Measurements from ENCODE around the gene MAD1L1.

The MAD1L1 gene

DNA sequence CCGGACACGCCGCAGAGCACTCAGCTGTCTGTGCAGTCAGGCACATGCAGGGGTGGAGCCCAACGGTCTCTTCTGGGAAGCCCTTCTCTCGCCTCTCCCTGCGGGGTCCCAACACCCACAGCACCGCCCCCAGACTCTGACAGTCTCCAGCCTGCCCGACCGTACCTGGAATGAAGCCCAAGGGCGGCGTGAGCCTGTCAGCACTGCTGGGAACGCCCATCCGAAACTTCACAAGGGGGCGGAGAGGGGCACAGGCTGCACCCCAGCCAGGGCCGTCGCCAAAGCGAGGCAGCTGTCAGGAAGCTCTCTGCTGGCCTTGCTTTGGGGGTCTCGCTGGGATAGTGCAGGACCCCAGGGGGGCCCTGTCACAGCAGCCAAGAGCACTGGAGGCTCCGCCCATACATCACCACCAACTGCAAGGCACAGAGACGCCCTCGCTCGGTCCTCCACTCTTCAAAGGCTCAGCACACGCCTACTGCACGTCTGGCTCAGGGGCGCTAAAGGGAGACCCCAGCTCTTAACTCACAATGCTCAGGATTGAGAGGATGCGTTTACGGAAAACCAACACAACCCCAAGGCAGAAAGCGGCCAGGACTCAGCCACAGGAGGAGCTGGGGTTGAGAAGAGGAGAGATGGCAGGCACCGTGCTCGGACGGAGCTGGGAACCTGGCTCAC, 30.9 kb downstream of the MAD1L1 start:
- DNase-seq (ENCODE audit: low read depth, low spot score) = no peak

DNA sequence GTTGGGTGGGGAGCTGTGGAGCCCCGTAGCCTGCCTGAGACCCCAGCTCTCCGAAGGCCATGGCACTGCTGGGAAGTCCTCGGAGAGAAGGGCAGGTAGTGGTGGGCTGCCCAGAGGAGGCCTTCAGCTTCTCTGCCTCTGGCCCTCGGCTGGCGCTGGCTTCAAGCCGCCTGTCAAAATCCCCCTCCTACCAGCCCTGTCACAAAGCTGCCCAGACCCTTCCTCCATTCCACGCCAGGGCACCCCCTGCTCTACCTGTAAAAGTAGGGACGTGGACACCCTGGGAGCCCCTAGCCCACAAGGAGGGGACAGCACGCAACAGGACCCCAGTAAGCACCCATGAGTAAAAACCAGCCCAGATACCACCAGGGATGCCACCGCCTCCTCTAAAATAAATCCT, 31.6 kb downstream of the MAD1L1 start:
- DNase-seq (ENCODE audit: low read depth, low spot score) = no peak

DNA sequence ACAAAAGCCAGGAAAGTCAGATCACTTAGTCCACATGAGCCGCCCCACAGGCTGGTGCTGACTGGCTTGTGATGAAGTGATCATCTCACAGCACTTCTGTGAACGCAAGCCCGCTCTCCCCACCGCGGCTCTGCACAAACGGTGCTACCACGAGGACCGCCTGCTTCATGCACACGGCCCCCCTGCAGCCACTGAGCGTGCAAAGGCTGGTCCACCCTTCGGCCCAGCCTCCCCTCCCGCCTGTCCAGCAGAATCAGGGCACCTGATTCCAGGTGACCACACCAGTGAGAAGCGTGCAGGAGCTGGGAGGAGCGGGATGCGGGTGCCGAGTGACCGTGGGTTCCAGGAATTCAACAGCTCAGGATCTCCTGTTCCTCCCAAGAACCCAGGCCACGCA, 32.2 kb downstream of the MAD1L1 start:
- DNase-seq (ENCODE audit: low read depth, low spot score) = no peak

DNA sequence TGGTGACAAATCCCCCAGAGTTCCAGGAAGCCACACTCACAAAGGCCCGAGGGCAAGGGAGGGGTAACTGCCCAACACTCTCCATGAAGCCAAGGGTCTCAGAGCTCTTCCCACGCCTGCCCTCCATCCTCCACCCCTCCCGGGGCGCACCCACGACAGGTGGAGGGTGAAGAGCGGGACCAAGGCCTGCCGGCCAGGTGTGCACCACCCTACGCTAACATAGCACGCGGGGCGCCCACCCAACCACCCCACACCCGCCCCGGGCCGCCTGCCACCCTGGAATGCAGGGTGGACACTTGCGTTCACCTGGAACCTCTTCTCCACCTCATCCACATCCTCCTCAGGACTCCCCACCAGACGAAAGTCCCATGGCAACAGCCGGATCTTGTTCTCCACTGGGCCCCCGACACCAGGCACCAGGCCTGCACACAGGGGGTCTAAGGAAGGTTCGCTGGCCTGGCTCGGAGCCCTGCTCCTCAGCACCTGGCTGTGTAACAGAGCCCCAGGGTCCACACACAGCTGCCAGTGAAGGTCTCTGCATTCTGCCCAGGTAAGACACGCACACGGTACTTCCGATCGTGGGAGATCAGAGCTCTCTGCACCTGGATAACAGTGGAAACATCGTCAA, 32.7 kb downstream of the MAD1L1 start:
- DNase-seq (ENCODE audit: low read depth, low spot score) = no peak

DNA sequence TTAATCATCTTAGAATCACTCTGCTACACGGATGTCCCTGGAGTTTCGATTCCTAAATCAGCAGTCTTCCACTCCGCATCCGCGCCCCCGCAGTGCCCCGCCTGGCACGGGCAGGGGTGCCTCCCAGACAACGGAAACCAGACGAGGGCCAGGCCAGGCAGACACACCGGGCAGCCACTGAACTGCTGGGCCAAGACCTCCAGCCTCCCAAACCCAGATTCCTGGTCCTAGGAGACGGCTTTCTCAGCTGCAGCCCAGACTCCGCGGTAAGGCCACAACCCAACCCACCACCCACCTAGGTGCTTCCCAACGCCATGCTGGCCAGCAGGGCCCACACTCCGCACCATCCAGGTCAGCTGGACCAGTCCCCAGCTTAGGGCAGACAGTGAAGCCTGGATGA, 33.2 kb downstream of the MAD1L1 start:
- DNase-seq (ENCODE audit: low read depth, low spot score) = no peak

DNA sequence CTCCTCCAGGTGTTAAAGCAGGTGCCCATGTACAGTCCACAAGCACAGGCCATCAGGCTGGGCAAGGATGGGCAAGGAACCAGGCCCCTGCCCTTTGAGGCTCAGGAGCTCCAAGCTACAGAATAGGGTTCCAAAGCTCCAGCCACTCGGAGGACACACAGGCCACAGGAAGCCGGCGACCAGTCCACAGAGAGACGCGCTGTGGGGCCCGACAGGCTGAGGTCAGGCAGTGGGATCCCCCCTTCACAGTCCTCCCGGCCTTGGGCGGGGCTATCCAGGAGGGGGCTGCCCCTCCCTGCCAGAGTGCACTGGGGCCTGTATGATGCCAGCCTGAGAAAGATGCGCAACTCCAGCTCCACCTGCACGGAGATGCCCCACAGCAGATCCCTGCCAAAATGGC, 34.0 kb downstream of the MAD1L1 start:
- no peak for DNase-seq (ENCODE audit: low read depth, low spot score)

DNA sequence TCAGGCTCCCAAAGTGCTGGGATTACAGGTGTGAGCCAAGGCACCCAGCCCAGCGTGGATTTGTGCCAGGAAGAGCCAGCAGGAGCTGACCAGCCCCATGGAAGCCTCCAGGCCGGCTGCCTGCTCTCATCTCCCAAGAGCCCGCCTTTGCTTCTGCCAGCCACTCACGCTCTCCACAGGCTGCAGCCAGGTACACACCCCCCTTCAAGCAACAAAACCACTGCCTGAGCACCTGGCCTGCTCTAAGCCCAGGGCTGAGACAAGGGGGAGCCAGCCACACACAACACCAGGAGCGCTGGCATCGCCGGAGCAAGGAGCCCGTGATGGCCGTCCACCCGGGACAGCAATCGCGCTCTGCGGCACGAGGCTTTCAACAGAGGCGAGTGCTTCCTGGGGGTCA, 34.5 kb downstream of the MAD1L1 start:
- DNase-seq (ENCODE audit: low read depth, low spot score) = no peak

DNA sequence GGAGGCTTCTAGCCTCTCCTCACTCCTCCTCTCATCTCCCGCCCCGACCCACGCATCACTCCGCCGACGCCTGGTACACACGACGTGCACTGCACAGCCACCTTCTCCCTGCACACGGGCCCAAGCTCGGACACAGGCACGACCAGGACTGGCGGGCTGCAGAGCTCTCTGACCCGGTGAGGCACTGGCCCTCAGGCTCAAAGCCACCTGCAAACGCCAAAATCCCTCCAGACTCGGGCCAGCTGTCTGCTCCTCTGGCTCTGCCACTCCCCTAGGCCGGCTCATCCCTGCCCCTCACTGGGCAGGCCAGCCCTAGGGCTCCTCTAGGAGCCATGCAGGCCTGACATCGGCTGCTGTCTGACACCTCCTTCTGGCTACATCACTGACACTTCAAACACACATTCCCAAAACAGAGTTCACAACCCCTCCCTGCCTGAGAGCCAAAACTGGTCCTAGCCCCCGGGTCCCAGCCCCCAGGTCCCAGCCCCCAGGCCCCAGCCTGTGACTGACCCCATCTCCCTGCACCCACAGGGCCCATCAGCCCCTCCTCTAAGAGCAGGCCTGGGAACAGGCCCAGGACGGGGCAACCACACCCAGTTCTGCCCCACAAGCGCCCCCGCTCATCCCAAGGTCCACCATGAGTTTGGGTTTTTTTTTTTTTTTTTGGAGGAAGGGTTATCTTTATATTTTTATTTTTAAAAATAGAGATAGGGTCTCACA, 35.1 kb downstream of the MAD1L1 start:
- no peak for DNase-seq (ENCODE audit: low read depth, low spot score)

DNA sequence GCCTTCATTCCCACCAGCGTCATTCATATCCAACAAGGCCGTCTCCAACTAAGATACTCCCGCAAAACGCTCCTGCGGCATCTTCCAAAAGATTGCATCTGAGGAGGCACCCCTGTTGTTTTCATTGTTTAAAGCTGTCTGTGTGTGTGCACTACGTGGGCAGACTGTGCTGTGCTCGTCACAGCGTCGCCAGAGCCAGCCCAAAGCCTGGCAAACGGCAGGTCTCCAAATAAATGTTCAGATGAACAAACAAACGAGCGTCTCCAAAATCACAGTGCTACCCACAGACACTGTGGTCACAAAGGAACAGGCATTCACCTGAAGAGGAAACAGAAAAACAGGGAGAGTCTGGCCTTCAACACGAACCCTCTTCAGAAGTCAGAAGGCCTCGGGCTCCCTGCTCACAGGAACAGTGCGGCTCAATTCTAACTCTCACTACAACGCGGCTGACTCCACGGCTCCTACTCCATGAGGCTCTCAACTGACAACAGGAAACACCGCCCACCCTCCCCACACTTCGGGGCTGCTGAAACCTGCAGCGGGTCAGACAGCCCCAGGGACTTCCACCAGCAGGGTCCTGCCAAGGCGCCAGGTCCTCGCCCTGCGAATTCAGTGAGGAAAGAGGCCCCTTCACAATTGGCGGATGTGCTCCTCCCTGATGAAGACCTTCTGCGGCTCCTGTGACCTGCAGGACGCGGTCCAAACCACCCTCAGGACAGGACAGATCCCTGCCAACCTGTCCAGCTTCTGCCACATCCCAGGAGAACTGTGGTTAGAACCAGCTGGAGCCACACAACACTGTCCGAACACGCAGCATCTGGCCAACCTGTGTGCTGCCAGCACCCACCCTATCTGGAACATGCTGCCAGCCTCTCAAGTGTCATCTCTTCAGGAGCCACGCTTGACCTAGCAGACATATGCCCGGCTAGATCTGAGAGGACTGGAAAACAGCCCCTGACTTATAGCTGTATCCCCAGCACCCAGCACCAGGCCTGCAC, 36.1 kb downstream of the MAD1L1 start:
- no peak for DNase-seq (ENCODE audit: low read depth, low spot score)

DNA sequence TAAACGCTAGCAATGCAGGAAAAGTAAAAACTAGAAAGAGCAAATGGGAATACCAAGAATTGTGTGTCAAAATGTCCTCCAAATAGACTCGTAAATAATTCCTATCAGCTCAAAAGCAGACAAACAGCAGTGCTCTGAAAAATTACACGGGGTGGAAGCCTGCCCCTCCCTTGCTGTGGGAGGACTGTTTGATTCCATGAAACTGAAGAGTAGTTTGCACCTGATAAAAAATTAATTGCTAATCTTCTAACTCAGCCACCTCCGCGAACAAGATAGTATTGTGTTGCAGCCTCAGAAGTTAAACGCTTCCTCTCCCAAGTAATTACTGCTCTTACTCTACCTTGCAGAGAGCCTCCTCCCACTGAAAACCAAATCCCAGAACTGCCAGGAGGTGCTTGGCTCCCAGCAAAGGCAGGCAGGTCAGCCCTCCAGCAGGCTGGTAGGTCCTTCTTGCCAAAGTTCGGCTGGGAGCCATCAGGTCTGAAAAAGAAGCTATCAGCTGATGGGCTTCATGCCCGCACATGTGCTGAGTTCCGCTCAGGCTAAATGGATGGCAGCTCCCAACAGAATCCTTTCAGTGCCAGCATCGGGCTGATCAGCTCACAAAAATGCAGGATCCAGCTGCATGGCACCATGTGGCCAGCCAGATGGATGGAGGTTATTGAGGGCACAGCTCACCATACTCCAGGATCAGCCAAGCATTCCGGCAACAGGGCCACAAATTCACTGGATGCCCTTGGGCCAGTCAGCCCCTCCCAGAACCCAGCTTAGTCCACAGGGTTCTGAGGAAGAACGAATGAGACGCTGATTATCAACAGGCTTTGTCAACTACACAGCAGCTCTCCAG, 37.1 kb downstream of the MAD1L1 start:
- DNase-seq (ENCODE audit: low read depth, low spot score) = no peak

DNA sequence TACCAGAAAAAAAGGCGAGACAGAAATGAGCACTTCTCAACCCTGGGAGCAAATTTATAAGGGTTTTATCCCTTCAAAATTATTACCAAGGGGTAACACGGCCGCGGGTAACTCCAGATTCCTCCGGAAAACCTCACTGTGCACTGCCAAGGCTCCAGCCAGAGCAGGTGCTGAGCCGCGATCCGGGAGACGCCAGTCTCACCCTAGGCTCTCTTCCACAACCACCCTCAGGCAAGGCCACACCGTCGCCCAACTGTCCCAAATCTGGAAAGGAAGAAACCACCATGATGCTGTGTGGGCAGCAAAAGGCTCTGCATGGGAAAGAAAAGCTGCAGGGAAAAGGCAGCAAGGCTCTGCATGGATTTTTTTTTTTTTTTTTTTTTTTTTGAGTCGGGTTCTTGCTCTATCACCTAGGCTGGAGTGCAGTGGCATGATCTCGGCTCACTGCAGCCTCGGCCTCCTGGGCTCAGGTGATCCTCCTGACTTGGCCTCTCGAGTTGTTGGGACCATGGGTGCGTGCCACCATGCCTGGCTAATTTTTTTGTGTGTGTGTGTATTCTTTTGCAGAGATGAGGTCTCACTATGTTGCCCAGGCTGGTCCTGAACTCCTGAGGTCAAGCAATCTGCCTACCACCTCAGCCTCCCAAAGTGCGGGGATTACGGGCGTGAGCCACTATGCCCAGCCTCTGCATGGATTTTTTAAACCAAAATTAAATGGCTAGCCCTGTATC, 39.0 kb downstream of the MAD1L1 start:
- DNase-seq (ENCODE audit: low read depth, low spot score) = no peak

DNA sequence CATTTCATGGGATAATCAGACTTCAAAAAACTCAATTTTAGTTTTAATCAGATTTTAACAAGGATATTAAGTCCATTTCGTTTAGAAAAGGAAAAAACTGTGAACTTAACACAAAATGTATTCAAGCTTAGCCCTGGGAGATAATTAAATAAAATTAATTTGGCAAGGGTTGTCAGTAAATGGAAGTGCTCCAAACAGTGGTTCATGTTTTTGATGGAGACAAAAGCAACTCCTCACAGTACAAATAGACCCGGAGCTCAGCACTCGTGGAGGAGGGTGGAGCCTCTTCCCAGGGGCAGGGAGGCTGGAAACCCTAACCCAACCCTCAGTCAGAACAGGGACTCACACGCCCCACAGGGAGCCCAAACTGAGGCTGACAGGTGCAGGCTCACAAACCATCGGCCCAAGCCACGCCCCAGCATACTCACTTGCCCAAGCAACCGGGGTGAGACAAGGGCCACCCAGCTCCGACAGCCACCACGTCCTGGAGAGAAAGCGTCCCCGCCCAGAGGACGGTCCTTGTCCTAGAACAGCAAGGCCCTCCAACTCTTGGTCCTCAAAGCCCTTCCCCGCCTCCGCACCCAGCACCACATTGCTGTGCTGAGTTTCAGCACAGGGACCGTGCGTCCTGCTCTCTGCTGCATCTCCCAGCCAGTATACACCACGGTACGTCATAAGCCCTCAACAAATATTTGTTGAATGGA, 39.8 kb downstream of the MAD1L1 start:
- DNase-seq (ENCODE audit: low read depth, low spot score) = no peak

DNA sequence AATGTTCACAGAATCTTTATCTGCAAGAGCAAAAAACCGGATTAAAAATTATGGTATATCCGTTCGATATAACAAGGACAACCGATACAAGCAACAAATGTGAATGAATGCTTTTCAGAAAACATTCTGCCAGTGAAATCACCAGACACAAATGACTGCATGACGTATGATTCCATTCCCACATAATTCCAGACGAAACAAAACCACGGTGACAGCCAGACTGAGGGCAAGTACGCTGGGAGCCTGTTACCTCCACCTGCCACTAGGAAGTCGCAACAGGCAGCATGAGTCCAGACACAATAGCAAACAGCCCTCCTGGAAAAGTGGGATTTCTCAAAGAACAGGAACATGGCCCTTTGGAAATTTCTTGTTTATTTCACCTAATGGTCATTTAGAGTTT, 41.7 kb downstream of the MAD1L1 start:
- DNase-seq (ENCODE audit: low read depth, low spot score) = no peak

DNA sequence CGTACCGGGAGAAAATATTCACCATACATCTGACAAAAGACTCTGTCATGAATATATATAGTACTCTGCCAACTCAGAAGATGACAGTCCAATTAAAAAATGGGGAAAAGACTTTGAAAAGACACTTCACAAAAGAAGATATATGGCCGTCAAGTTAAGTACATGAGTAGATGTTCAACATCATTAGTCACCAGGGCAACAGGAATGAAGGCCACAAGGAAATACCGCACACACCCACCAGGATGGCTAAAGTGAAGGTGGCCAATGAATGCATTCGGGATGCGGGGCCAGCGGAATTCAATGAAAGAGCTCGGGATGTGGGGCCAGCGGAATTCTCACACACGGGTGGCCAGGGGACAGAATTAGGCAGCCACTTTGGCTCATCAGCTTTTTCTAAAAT, 42.2 kb downstream of the MAD1L1 start:
- no peak for DNase-seq (ENCODE audit: low read depth, low spot score)

DNA sequence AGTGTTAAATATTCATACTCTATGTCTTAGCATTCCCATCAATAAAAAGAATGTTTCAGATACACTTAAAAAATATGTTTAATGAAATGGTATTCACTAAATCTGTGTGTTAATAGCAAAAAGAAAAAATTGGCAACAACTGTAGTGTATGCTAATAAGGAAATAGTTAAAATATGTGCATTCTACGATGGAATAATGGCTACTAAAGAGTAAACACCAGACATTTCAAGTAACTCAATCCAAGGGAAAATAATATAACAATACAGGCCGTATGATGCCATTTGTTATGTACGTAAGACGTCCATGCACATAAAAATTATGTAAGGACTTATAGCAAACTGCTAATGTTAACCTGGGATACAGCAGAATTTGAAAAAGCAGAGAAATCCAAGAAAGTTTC, 46.6 kb downstream of the MAD1L1 start:
- no peak for DNase-seq (ENCODE audit: low read depth, low spot score)

DNA sequence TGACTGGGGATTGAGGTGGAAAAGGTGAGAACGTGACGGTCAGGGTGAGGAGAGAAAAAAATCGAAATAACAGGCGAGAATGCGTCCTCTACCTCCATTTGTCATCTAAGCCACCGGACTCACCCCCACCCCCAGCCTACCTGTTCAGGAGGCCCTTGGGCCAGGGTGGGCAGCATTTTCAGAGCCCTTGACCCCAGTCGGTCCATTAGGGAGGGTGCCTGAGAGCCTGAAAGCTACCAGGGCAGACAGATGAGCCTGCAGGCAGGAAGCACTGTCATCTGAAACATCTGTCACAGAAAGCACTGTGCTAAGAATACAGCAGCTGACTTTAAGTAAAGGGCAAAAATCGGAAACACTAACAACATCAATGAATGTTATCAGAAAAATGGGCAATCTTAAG, 47.0 kb downstream of the MAD1L1 start:
- DNase-seq (ENCODE audit: low read depth, low spot score) = no peak

DNA sequence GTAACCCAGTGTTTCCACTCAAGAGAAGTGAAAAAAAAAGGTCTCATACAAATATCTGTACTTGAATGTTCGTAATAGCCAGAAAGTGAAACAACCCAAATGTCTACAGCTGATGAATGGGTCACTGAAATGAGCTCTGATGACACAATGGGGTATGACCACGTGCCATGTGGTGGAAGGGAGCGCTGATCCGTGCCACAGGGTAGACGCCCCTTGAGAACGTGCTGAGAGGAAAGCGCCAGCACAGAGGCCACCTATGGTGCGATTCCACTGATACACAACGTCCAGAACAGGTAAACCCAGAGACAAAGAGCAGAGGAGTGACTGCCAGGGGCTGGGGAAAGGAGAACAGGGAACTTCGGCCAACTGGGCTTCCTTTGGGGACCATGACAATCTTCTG, 50.3 kb downstream of the MAD1L1 start:
- DNase-seq (ENCODE audit: low read depth, low spot score) = no peak

DNA sequence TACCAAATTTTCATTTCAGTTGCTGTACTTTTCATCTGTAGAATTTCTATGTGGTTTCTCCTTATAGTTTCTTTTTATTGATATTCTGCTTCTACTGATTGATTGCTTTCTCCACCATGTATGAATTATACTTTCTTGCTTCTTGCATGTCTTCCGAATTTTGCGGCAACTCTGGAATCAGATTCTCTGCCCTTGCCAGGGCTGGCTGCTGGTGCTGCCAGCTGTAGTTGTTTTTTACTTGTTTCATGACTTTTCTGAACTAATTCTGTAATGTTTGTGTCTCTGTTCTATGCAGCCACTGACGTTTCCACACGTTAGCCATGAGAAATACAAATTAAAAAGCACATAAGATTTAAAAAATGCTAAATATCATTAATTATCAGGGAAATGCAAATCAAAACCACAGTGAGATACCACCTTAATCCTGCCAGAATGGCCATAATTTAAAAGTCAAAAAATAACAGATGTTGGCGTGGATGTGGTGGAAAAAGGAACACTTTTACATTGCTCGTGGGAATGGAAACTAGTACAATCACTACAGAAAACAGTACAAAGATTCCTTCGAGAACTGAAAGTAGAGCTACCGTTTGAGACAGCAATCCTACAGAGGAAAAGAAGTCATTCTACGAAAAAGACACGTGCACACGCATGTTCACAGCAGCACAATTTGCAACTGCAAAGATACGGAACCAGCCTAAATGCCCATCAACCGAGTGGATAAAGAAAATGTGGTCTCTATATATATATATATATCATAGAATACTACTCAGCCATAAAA, 51.5 kb downstream of the MAD1L1 start:
- no peak for DNase-seq (ENCODE audit: low read depth, low spot score)

DNA sequence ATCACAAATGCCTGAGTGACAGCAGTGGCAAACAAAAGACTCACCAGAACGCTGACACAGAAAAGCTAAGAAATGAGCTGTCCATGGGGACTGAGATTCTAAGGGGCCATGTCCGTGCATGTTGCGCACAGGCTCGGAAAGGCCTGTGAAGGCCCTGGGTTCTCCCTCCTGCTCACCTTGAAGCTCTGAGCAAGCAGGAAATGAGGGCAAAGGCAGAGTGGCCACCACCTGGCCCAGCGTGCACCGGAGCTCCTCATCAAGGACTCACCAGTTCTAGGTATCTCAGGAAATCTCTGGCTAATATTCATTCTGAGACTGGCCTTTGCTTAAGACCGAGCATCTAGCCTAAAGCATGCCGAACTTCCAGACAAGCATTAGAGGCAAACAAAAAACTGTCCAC, 52.7 kb downstream of the MAD1L1 start:
- no peak for DNase-seq (ENCODE audit: low read depth, low spot score)
